Activated B cell treated with CpG ODN at 0.5 μM for 24 hours (primary cell): ENCODE results near the gene UBE2QL1. TPM values are rescaled to one million over a fixed set of nuclear protein-coding genes. Genes with fewer than 3 reads are reported as not detected.

Experiments used
- ATAC-seq: fragments of 200-7000 bp; cut with Tn5 transposase; one replicate; pipeline ENCODE4 v1.10.0; 2021; ENCODE audit warnings: low read depth, mild to moderate bottlenecking, moderate library complexity
- CTCF ChIA-PET: fragments of 350-600 bp; sonication (Branson Sonifier 250); formaldehyde crosslinking; loops from one replicate; lab custom pipeline; 2021; ENCODE audit warnings: antibody characterized with exemption; lab: Charles Lee
- POLR2A ChIA-PET: fragments of 350-600 bp; sonication (Branson Sonifier 250); formaldehyde crosslinking; loops from one replicate; lab custom pipeline; 2021; ENCODE audit warnings: antibody characterized with exemption; lab: Charles Lee
- DNase-seq: peaks from one replicate; pipeline ENCODE4 v3.0.0; 2022
- H3K27ac Mint-ChIP-seq: one replicate; pipeline ENCODE4 v1.8.0; 2020; ENCODE audit warnings: mixed read lengths
- H3K27me3 Mint-ChIP-seq: one replicate; pipeline ENCODE4 v1.8.0; 2021; ENCODE audit warnings: mixed read lengths
- H3K36me3 Mint-ChIP-seq: one replicate; pipeline ENCODE4 v1.8.0; 2021; ENCODE audit warnings: low read depth, mixed read lengths
- H3K4me1 Mint-ChIP-seq: one replicate; pipeline ENCODE4 v1.8.0; 2021; ENCODE audit warnings: mixed read lengths
- H3K4me3 Mint-ChIP-seq: one replicate; pipeline ENCODE4 v1.8.0; 2020; ENCODE audit warnings: mild to moderate bottlenecking, mixed read lengths
- H3K9me3 Mint-ChIP-seq: one replicate; pipeline ENCODE4 v1.8.0; 2020; ENCODE audit warnings: mixed read lengths
- intact Hi-C: fragments of 100-400 bp; cut with micrococcal nuclease; formaldehyde crosslinking; loops from one replicate; pipeline ENCODE4 v1.15.1; 2024
- total RNA-seq: library from RNA; stranded (reverse); gene quantifications from 2 replicates; pipeline ENCODE4 v1.2.3, GENCODE V29; 2022
- TF ChIP-seq, protein P1 (sequence below): fragments of 200-600 bp; IDR thresholded peaks from one replicate; pipeline ENCODE4 v1.8.0; 2022; ENCODE audit warnings: antibody characterized with exemption, mild to moderate bottlenecking

Gene UBE2QL1
- total RNA-seq, 1 donor from 2014 or later, result 1.2 TPM

DNA sequence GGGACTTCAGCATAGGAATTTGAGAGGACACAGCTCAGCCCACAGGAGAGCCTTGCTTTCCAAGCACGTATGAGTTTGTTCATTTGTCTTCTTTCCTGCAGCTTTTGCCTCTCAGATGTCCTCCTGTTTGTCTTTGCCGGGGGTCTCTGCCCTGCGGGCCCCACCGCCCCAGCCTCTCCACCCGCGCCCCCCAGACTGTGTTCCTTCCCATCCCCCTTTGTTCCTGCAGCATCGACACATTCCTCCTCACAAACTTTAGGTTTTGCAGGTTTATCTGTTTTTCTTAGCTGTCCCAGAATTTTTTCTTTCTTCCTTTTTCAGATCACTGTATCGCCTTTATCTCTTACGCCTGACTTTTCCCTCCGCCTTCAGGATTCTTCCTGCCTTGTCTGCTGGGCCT is 18.9 kb downstream of the UBE2QL1 start:
- intact Hi-C loops, result no loop called here
- H3K27me3 Mint-ChIP-seq, result no peaks in the 10 kb centered on the region
- DNase-seq, result no peak
- POLR2A ChIA-PET, result no interaction called here
- no peaks in the 10 kb centered on the region for H3K9me3 Mint-ChIP-seq
- TF ChIP-seq, protein P1, sequence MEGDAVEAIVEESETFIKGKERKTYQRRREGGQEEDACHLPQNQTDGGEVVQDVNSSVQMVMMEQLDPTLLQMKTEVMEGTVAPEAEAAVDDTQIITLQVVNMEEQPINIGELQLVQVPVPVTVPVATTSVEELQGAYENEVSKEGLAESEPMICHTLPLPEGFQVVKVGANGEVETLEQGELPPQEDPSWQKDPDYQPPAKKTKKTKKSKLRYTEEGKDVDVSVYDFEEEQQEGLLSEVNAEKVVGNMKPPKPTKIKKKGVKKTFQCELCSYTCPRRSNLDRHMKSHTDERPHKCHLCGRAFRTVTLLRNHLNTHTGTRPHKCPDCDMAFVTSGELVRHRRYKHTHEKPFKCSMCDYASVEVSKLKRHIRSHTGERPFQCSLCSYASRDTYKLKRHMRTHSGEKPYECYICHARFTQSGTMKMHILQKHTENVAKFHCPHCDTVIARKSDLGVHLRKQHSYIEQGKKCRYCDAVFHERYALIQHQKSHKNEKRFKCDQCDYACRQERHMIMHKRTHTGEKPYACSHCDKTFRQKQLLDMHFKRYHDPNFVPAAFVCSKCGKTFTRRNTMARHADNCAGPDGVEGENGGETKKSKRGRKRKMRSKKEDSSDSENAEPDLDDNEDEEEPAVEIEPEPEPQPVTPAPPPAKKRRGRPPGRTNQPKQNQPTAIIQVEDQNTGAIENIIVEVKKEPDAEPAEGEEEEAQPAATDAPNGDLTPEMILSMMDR, result no peak
- CTCF ChIA-PET, result no interaction called here
- H3K4me3 Mint-ChIP-seq, result no peak overlapping the region
- ATAC-seq, result no peak
- H3K36me3 Mint-ChIP-seq, result no peaks in the 10 kb centered on the region
- no peak overlapping the region for H3K27ac Mint-ChIP-seq
- H3K4me1 Mint-ChIP-seq, result peaks cover 3% of the 10 kb centered on the region

DNA sequence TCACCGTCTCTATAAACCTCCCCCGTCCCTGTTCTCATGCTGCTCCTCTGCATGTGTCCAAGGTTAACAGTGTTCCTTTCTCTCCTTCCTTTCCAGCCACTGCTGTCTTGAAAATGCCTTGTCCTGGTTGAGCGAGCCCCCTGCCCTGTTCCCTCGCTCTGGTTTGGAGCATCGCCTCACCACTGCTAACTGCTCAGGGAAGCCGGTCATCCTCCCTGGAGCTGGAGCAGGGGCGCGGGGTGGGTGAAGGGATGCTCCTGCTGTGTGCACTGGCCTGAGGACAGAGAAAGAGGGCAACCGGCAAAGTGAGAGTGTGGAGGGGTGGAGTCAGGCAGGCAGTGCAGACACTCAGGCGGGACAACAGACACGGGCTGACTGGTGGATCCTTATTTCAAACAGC is 19.4 kb downstream of the UBE2QL1 start:
- ATAC-seq (no peak), DNase-seq (no peak)
- Mint-ChIP-seq H3K4me1 (peaks cover 3% of the 10 kb centered on the region), H3K36me3 (no peaks in the 10 kb centered on the region), H3K27ac (no peak overlapping the region), H3K9me3 (no peaks in the 10 kb centered on the region), H3K4me3 (no peak overlapping the region), H3K27me3 (no peaks in the 10 kb centered on the region)
- ChIA-PET POLR2A (no interaction called here), CTCF (no interaction called here)
- intact Hi-C loops, result no loop called here
- TF ChIP-seq, protein P1, result no peak

DNA sequence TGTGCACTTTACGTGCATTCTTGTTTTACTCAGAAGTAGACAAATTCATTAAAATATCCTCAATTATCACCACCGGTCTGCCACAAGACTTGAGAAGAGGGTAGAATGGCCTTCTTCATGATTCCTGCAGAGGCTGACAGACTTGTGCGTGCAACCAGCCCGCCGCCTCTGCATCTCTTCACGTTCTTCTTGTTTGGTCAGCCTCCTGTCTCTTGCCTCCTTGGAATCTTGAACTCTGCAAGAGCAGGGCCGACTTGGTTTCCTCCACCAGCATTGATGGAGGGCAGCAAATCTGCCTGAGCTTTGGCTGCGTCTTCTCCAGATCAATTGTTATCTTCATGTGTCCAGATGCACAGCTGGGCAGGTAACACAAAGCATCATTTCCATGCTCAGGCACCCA is 20.2 kb downstream of the UBE2QL1 start:
- CTCF ChIA-PET, result no interaction called here
- ATAC-seq, result no peak
- peaks cover 3% of the 10 kb centered on the region for H3K4me1 Mint-ChIP-seq
- no peaks in the 10 kb centered on the region for H3K9me3 Mint-ChIP-seq
- H3K36me3 Mint-ChIP-seq, result no peaks in the 10 kb centered on the region
- H3K27ac Mint-ChIP-seq, result no peak overlapping the region
- TF ChIP-seq, protein P1, result no peak
- no peaks in the 10 kb centered on the region for H3K27me3 Mint-ChIP-seq
- H3K4me3 Mint-ChIP-seq, result no peak overlapping the region
- intact Hi-C loops, result no loop called here
- POLR2A ChIA-PET, result no interaction called here
- DNase-seq, result no peak

DNA sequence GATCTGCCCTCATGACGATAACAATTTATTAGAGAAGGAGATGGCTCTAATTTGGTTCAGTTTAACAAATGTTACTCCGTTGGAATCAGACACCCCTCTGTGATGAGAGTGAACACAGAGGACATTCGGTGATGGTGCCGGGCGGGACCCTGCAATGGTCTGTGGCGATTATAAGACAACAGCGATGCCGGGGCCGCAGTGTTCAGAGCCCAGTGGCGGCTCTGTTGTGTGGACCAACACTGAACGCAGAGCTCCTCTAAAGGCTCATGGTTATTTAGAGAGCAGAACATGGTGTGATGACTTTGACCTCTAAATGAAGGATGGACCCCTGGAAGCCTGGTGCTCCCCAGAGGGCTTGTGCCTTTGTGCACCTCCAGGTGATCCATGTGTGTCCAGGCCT is 21.2 kb downstream of the UBE2QL1 start:
- no peak for ATAC-seq
- no peak for DNase-seq
- Mint-ChIP-seq H3K4me1 (peaks cover 3% of the 10 kb centered on the region), H3K27me3 (no peaks in the 10 kb centered on the region), H3K27ac (no peak overlapping the region), H3K4me3 (no peak overlapping the region), H3K9me3 (no peaks in the 10 kb centered on the region), H3K36me3 (no peaks in the 10 kb centered on the region)
- CTCF ChIA-PET, result no interaction called here
- POLR2A ChIA-PET, result no interaction called here
- TF ChIP-seq, protein P1, result no peak
- intact Hi-C loops, result no loop called here

DNA sequence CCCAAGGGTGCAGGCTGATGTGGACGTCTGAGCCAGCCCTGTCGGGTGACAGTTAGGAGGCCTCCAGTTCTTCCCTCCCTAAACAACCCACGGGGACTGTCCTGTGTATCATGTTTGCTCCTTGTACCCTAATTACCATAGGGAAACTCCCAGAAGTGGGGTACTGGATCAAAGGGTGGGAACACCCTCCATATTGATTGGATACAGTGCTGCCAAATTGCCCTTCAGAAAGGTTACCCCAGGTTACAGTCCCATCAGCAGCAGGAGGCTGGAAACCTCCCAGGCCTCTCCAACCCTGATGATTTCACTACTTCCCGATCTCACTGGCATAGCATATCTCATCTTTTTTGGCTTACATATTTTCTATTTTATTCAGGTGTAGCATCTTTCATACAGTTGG is 22.0 kb downstream of the UBE2QL1 start:
- TF ChIP-seq, protein P1, result no peak
- H3K9me3 Mint-ChIP-seq, result no peaks in the 10 kb centered on the region
- DNase-seq (no peak), ATAC-seq (no peak)
- H3K27me3 Mint-ChIP-seq, result no peaks in the 10 kb centered on the region
- H3K4me1 Mint-ChIP-seq, result peaks cover 3% of the 10 kb centered on the region
- no peak overlapping the region for H3K27ac Mint-ChIP-seq
- H3K4me3 Mint-ChIP-seq, result no peak overlapping the region
- ChIA-PET POLR2A (no interaction called here), CTCF (no interaction called here)
- H3K36me3 Mint-ChIP-seq, result no peaks in the 10 kb centered on the region
- intact Hi-C loops, result no loop called here
